Measurements from ENCODE around the gene NCR2.

NCR2 gene

DNA sequence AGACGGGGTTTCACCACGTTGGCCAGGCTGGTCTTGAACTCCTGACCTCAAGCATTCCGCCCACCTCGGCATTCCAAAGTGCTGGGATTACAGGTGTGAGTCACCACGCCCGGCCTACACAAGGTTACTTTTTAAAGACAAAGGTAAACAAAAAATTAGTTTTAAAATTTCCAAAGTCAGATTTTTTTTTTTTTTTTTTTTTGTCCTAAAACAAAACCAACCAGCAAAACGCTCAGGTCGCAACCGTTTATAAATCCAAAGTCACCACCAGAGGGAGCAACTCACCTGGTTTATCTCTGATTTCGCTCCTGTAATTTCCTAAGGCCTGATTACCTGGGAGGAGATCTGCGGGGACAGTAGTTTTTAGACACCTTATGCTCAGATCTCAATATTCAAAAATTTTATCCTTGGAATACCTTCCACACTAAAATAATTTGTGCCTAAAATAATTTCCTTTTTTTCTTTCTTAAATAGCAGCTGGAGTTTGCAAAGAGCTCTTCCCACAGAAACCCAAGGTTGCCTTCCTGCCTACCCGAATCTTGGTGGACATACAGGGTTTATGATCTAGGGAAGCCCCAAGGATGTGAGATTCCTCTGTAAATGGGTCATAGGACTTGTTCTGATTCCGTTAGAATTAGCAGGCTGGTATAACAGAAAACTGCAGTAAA is 29.1 kb upstream of the NCR2 start:
- TF ChIP-seq TEAD4 (IDR thresholded peaks at IDR 0.05) (no peak), RAD21 (IDR thresholded peaks at IDR 0.05; ENCODE audit: low read depth) (peak; percentile 68)

DNA sequence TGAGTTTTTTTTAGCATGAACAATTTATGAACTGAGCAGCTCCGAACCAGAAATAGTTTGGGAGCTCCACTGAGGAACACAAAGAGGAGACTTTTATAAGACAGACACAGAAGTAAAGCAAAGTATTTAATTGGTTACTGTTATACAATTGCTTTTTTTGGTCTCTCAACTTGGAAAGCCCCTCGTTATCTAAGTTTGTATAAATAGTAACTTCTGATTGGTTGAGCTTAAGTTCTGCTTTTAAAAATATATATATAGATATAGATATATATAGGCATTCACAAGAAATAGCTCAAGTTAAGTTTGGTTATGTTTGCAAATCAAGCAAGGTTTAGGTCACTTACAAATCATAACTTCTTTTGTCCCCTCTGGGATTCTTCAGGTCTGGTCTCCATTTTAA is 20.2 kb upstream of the NCR2 start:
- no peak for TF ChIP-seq RAD21 (IDR thresholded peaks at IDR 0.05; ENCODE audit: low read depth)

DNA sequence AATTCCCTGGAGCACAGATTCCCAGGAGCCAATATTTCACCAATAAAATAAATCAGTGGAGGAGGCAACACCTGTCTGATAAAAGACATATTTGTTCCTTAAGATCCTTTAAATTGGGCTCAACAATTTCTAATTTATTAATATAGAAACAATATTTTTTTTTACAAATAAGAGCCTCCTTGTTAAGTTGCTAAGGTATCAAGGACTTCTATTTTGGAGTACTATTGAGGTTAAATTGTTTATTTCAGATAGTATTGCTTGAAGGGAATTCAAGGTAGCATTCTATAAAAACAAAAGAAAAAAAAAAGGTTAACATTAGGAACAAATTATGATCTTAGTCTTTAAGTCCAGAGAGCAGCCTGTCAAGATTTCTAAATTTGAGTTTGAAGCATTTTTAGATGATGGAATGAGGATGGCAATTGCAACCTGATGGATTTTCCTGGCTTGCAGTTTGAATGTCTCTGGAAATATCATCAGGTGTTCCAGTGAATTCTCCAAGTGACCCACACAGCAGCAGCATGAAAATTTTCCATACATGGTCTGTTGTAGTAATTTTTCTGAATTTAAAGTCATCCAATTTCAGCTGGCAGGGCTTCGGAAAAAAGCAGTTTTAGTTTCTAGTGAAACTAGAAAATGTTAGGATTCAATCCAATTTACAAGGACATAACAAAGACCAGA is 19.3 kb upstream of the NCR2 start:
- no peak for TF ChIP-seq FOXM1 (IDR thresholded peaks at IDR 0.05; ENCODE audit: borderline replicate concordance, low read depth)

DNA sequence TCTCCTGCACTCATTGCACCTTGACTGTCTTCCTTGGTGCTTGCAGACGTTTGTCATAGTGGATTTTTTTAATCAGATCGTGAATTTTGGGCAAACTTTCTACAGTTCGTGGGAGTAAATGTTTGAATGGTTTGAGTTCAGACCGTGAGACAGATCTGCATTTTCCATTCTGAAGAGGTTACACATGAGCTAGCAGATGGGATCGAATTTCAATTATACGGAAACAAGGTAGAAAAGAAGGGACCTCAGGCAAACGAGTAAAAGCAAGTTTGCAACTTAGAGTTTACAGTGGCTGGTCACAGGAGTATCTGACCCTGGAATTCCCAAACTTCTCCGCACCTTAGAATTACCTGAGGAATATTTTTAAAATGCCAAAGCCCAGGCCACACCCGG is 17.2 kb upstream of the NCR2 start:
- TF ChIP-seq EP300 (IDR thresholded peaks at IDR 0.05; ENCODE audit: borderline replicate concordance) (0 out of 2 replicates have a peak, but pooled peaks have one; percentile 21), TCF12 (IDR thresholded peaks at IDR 0.05; ENCODE audit: low read depth) (no peak)

DNA sequence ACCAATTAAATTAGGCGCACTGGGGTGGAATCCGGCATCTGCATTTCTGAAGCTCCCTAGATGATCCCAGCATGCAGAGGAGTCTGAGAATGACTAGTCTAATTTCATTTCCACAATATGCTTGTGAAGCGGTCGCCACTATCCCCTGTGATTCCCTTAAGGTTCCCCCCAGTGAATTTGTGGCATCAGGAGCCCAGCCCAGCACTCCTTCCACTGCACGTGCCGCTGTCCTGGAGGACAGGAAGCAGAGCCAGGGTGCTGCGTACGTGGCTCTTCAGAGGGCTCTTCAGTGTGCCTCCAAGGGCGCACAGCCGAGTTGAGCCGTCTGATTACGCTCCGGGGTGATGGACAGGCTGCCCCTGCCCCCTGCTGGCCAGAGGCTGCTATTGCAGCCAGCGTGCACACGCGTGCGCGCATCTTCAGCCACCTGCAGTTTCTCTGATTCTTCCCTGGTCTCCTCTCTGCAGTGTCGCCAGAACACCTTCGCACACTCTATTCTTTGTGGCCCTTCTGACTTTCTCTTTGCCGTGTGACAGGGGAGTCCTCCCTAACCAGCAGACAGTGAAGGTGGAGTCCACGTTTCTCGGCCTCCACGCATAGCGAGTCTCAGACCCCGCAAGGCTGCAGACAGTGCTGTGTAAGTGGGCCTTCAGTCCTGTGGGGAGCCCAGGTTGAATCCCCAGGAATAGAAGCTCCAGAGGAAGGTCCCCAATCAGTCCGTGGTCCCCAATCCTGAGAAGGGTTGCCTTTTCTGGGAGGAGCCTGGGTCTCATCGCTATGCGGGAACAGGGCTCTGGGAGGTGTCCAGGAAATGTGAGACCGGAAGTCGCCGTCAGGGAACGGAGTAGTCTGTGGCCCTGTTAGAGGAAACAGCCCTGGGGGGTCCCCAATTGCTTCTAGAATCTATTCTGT is 16.5 kb upstream of the NCR2 start:
- TF ChIP-seq, protein P1, sequence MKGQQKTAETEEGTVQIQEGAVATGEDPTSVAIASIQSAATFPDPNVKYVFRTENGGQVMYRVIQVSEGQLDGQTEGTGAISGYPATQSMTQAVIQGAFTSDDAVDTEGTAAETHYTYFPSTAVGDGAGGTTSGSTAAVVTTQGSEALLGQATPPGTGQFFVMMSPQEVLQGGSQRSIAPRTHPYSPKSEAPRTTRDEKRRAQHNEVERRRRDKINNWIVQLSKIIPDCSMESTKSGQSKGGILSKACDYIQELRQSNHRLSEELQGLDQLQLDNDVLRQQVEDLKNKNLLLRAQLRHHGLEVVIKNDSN (IDR thresholded peaks at IDR 0.05): peak; percentile 42; the same call in 1 of the 2 replicates
- TF ChIP-seq, protein P2, sequence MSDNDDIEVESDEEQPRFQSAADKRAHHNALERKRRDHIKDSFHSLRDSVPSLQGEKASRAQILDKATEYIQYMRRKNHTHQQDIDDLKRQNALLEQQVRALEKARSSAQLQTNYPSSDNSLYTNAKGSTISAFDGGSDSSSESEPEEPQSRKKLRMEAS (IDR thresholded peaks at IDR 0.05): peak; percentile 73
- TF ChIP-seq YY1 (IDR thresholded peaks at IDR 0.05; ENCODE audit: low read depth): peak; percentile 56; the same call in 1 of the 2 replicates
- no peak for TF ChIP-seq ZBTB7A (IDR thresholded peaks at IDR 0.05; ENCODE audit: low read depth)
- no peak for TF ChIP-seq FOXM1 (IDR thresholded peaks at IDR 0.05; ENCODE audit: borderline replicate concordance, low read depth)
- peak; percentile 97 for TF ChIP-seq RAD21 (IDR thresholded peaks at IDR 0.05; ENCODE audit: low read depth)
- 0 out of 2 replicates have a peak, but pooled peaks have one; percentile 34 for TF ChIP-seq NFIC (IDR thresholded peaks at IDR 0.05)
- TF ChIP-seq TEAD4 (IDR thresholded peaks at IDR 0.05): peak; percentile 19; the same call in 1 of the 2 replicates

DNA sequence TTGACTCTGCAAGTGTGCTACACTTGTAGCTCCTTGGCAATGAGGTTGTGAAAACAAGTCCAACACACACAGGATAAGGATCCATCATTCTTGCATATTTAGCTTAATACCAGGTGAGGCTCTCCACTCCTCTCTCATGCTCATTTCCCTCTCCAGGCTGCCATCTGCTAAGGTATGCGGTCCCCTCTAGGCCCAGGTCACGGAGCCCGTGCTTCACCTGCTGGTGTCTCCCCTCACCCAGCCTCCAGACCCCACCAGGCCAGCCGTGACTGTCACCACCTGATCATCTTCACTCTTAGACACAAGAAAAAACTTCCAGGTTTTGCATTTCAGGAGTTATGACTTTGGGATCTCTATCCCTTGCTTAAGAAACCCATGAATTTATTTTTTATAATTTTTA is 14.2 kb upstream of the NCR2 start:
- TF ChIP-seq RAD21 (IDR thresholded peaks at IDR 0.05; ENCODE audit: low read depth) (no peak), ZBTB7A (IDR thresholded peaks at IDR 0.05; ENCODE audit: low read depth) (no peak)

DNA sequence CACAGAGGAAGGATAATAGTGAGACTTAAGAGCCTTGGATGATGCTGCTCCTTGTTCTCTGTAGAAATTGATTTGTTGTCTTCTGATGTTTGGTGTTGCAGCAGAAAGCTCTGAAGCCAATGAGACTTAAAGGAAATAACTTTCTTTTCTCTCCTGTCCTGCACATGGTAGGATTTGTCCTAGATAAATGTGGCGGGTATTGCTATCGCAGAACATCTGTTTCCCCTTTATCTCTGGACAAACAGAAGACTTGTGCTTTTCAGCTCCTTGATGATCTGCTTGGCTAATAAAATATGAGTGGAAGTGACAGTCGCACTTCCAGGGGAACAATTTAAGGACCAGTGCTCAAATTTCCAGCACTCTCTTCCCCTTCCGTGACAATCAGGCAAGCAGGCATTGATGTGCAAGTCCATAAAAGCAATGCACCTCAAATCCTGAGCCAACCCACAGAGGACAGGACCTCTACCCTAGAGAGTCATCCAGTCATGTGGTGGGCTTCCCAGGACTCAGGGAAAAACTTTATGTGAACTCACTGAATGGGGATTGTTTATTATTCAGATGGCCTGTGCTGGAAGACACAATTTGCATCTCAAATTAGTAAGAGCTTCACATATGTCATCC is 9.9 kb upstream of the NCR2 start:
- TF ChIP-seq NFIC (IDR thresholded peaks at IDR 0.05) (no peak), TAF1 (IDR thresholded peaks at IDR 0.05; ENCODE audit: low read depth) (no peak), RAD21 (IDR thresholded peaks at IDR 0.05; ENCODE audit: low read depth) (no peak), YY1 (IDR thresholded peaks at IDR 0.05; ENCODE audit: low read depth) (no peak)
- TF ChIP-seq, protein P3, sequence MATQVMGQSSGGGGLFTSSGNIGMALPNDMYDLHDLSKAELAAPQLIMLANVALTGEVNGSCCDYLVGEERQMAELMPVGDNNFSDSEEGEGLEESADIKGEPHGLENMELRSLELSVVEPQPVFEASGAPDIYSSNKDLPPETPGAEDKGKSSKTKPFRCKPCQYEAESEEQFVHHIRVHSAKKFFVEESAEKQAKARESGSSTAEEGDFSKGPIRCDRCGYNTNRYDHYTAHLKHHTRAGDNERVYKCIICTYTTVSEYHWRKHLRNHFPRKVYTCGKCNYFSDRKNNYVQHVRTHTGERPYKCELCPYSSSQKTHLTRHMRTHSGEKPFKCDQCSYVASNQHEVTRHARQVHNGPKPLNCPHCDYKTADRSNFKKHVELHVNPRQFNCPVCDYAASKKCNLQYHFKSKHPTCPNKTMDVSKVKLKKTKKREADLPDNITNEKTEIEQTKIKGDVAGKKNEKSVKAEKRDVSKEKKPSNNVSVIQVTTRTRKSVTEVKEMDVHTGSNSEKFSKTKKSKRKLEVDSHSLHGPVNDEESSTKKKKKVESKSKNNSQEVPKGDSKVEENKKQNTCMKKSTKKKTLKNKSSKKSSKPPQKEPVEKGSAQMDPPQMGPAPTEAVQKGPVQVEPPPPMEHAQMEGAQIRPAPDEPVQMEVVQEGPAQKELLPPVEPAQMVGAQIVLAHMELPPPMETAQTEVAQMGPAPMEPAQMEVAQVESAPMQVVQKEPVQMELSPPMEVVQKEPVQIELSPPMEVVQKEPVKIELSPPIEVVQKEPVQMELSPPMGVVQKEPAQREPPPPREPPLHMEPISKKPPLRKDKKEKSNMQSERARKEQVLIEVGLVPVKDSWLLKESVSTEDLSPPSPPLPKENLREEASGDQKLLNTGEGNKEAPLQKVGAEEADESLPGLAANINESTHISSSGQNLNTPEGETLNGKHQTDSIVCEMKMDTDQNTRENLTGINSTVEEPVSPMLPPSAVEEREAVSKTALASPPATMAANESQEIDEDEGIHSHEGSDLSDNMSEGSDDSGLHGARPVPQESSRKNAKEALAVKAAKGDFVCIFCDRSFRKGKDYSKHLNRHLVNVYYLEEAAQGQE (IDR thresholded peaks at IDR 0.05; ENCODE audit: low read depth): no peak

DNA sequence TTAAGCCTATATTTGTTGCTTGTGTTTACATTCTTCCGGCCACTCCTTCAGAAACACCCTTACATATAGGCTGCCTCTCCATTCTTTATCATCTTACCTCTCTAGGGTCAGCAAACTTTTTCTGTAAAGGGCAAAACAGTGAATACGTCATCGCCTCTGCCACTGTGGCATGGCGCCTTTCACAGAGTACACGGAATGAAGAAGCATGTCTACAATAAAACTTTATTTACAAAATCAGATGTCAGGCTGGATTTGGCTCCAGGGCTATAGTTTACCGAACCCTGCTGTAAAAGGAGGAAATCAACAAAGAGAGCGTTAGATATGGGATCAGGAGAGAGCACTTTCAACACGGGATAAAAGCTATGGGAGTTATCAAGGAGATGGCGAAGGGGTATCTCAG is 9.3 kb upstream of the NCR2 start:
- no peak for TF ChIP-seq YY1 (IDR thresholded peaks at IDR 0.05; ENCODE audit: low read depth)
- TF ChIP-seq, protein P1 (IDR thresholded peaks at IDR 0.05): no peak
- no peak for TF ChIP-seq CEBPB (IDR thresholded peaks at IDR 0.05)
- TF ChIP-seq EGR1 (IDR thresholded peaks at IDR 0.05): no peak
- TF ChIP-seq FOXM1 (IDR thresholded peaks at IDR 0.05; ENCODE audit: borderline replicate concordance, low read depth): no peak
- TF ChIP-seq, protein P2 (IDR thresholded peaks at IDR 0.05): no peak
- no peak for TF ChIP-seq ZBTB7A (IDR thresholded peaks at IDR 0.05; ENCODE audit: low read depth)
- TF ChIP-seq CREB1 (IDR thresholded peaks at IDR 0.05; ENCODE audit: low read depth): no peak
- no peak for TF ChIP-seq EP300 (IDR thresholded peaks at IDR 0.05; ENCODE audit: borderline replicate concordance)
- no peak for TF ChIP-seq TEAD4 (IDR thresholded peaks at IDR 0.05)
- TF ChIP-seq NFIC (IDR thresholded peaks at IDR 0.05): no peak
- TF ChIP-seq RAD21 (IDR thresholded peaks at IDR 0.05; ENCODE audit: low read depth): no peak
- TF ChIP-seq, protein P3 (IDR thresholded peaks at IDR 0.05; ENCODE audit: low read depth): no peak
- TF ChIP-seq TCF12 (IDR thresholded peaks at IDR 0.05; ENCODE audit: low read depth): no peak
- no peak for TF ChIP-seq TAF1 (IDR thresholded peaks at IDR 0.05; ENCODE audit: low read depth)

All from Ishikawa (cell line).